ENCODE data around the gene ANKS1B. TPM values are rescaled to one million over a fixed set of nuclear protein-coding genes. Genes with fewer than 3 reads are reported as not detected.

ANKS1B gene
- total RNA-seq, 2 experiments from 2014 or later = 0.96 to 1.1 TPM

- CTCF ChIA-PET = no interaction called here
- DNase-seq (no peak), ATAC-seq (no peak)
- Mint-ChIP-seq H3K27ac (no peak overlapping the region), H3K27me3 (no peaks in the 10 kb centered on the region), H3K36me3 (no peaks in the 10 kb centered on the region), H3K4me3 (no peak overlapping the region), H3K4me1 (no peaks in the 10 kb centered on the region), H3K9me3 (ENCODE audit: low read depth) (peaks cover 3% of the 10 kb centered on the region)
Observed at GRCh38 chr12:99151744-99152143, 833.0 kb downstream of the ANKS1B start.

DNA sequence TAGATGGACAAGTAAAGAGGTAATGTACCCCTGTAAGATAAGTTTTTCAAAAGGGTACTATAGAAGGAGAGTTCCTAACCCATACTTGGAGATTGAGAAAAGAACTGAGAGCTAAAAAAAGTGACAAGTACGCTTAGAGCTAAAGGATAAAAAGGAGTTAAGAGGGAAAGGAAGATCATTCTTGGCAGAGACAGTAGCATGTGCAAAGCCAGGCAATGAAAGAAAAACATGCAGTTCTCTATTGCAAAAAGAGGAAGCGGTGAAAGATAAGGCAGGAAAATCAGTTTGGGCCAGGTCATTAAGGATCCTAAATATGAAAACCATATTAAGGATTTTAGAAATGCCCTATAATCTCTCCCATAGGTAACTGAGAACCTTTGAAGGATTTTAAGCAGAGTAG, 837.6 kb downstream of the ANKS1B start:
- CTCF ChIA-PET = no interaction called here
- ATAC-seq (no peak), DNase-seq (no peak)
- no peaks in the 10 kb centered on the region for H3K27me3 Mint-ChIP-seq
- H3K27ac Mint-ChIP-seq = no peak overlapping the region
- no peaks in the 10 kb centered on the region for H3K36me3 Mint-ChIP-seq
- H3K4me3 Mint-ChIP-seq = no peak overlapping the region
- no peaks in the 10 kb centered on the region for H3K9me3 Mint-ChIP-seq (ENCODE audit: low read depth)
- H3K4me1 Mint-ChIP-seq = no peaks in the 10 kb centered on the region

DNA sequence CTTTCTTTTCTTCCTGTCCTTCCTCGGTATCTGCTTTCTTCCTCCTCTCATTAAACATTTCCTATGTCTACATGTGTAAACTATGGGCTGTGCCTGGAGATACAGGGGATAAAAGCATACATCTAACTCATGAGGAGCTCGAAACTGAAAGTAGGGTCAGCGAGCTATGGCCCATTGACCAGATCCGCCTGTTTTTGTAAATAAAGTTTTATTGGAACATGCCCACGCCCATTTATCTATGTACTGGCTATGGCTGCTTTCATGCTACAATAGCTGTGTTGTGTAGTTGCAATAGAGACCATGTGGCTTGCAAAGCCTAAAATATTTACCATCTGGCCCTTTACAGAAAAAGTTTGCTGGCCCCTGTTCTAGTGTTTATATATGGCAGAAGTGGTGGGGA, 838.0 kb downstream of the ANKS1B start:
- DNase-seq = no peak
- Mint-ChIP-seq H3K27me3 (no peaks in the 10 kb centered on the region), H3K4me3 (no peak overlapping the region), H3K27ac (no peak overlapping the region), H3K9me3 (ENCODE audit: low read depth) (peaks cover 3% of the 10 kb centered on the region), H3K4me1 (no peaks in the 10 kb centered on the region), H3K36me3 (no peaks in the 10 kb centered on the region)
- no peak for ATAC-seq
- CTCF ChIA-PET = no interaction called here

- CTCF ChIA-PET = no interaction called here
- no peaks in the 10 kb centered on the region for H3K4me1 Mint-ChIP-seq
- DNase-seq (no peak), ATAC-seq (no peak)
- peaks cover 3% of the 10 kb centered on the region for H3K9me3 Mint-ChIP-seq (ENCODE audit: low read depth)
- H3K4me3 Mint-ChIP-seq = no peak overlapping the region
- H3K27ac Mint-ChIP-seq = no peak overlapping the region
- H3K36me3 Mint-ChIP-seq = no peaks in the 10 kb centered on the region
- no peaks in the 10 kb centered on the region for H3K27me3 Mint-ChIP-seq
Observed at GRCh38 chr12:99146185-99146584, 838.6 kb downstream of the ANKS1B start.

DNA sequence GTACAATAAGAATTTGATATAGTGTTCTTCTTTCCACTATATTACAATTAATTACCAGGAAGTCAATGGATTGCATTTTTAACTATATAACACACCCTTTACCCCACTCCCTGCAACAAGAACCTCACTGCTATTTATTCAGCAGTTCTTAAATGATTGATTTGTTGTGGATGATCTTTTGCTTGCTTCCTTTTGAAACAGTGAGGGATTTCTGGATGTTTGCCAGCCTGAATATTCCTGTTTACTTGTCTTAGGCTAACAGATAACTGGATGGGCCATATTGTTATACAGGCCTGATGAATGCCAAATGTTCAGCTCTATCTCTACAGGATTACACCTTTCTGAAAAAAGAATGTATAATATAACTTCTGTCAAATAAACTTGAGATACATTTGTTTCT, 842.1 kb downstream of the ANKS1B start:
- Mint-ChIP-seq H3K4me1 (no peaks in the 10 kb centered on the region), H3K36me3 (no peaks in the 10 kb centered on the region), H3K27me3 (no peaks in the 10 kb centered on the region), H3K4me3 (no peak overlapping the region), H3K27ac (no peak overlapping the region), H3K9me3 (ENCODE audit: low read depth) (peaks cover 5% of the 10 kb centered on the region)
- no peak for DNase-seq
- ATAC-seq = no peak
- CTCF ChIA-PET = no interaction called here

DNA sequence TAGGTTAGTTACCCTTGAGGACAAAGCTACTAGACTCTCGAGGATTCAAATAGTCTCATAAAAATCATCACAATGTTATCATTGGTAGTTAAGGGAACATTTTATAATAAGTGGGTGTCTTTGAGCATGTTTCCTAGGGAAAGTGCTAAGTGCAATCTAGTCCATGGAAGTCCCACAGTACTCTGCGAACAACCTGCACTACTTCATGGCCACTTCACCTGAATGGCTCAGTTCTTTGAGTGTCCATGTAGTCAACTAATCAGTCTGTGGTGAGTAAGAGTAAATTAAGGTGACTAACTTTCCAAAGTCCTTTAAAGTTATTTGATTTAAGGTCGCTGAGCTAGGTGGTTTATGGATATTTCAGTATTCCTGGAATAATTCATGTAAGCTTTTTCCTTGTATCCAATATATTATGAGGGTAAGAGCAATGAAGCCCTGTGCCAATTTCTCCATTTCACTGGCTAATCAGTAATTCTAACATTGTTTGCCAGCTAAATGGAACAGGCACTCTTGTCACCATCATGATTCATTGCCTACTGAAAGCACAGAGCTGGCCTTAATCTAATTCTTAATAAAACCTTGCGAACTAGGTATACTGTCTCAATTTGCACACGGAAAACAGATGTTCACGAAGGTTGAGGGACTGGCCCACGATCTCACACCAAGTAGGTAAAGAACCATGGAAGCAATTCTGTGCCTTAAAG, 844.6 kb downstream of the ANKS1B start:
- H3K36me3 Mint-ChIP-seq = no peaks in the 10 kb centered on the region
- DNase-seq (no peak), ATAC-seq (no peak)
- no peak overlapping the region for H3K27ac Mint-ChIP-seq
- no peaks in the 10 kb centered on the region for H3K4me1 Mint-ChIP-seq
- no peak overlapping the region for H3K4me3 Mint-ChIP-seq
- CTCF ChIA-PET = no interaction called here
- peaks cover 5% of the 10 kb centered on the region for H3K9me3 Mint-ChIP-seq (ENCODE audit: low read depth)
- H3K27me3 Mint-ChIP-seq = no peaks in the 10 kb centered on the region

- no peaks in the 10 kb centered on the region for H3K4me1 Mint-ChIP-seq
- no peak overlapping the region for H3K4me3 Mint-ChIP-seq
- DNase-seq (no peak), ATAC-seq (no peak)
- H3K27me3 Mint-ChIP-seq = no peaks in the 10 kb centered on the region
- H3K9me3 Mint-ChIP-seq (ENCODE audit: low read depth) = peaks cover 5% of the 10 kb centered on the region
- CTCF ChIA-PET = no interaction called here
- no peak overlapping the region for H3K27ac Mint-ChIP-seq
- H3K36me3 Mint-ChIP-seq = no peaks in the 10 kb centered on the region
Observed at GRCh38 chr12:99138393-99138792, 846.3 kb downstream of the ANKS1B start.

DNA sequence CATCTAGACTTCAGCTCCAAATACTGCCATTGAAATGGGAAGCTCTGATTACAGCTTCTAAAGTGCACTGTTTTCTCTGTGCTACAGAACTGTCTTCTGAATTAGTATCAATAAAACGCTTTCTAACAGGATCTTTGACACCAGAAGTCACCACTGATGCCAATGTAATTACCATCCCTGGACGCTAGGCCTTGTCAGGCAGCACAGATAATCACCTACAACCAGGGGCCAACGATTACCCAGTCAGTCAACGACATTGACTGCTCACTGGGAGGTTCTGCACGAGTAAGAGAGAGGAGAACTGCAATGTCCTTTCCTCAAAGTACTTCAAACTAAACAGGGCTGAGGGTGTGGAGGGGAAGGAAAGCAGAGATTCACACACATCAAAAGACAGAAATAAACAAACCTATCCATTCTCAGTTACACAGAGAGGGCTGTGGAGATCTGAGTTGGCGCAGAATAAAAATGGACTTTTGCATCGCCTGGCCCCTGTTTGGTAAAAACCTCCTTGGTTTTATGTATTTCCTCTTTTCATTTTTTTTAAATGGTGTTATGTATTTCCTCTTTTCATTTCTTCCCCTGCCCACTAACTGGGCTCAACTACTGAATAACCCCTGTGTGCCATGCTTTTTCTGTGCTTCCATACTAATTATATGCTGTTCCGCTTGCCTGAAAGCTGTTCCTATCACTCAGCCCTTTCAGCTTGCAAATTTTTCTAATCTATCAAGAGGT, 847.4 kb downstream of the ANKS1B start:
- no peak overlapping the region for H3K4me3 Mint-ChIP-seq
- CTCF ChIA-PET = no interaction called here
- no peaks in the 10 kb centered on the region for H3K4me1 Mint-ChIP-seq
- ATAC-seq (no peak), DNase-seq (no peak)
- H3K27me3 Mint-ChIP-seq = no peaks in the 10 kb centered on the region
- H3K36me3 Mint-ChIP-seq = no peaks in the 10 kb centered on the region
- H3K9me3 Mint-ChIP-seq (ENCODE audit: low read depth) = peaks cover 5% of the 10 kb centered on the region
- H3K27ac Mint-ChIP-seq = no peak overlapping the region

DNA sequence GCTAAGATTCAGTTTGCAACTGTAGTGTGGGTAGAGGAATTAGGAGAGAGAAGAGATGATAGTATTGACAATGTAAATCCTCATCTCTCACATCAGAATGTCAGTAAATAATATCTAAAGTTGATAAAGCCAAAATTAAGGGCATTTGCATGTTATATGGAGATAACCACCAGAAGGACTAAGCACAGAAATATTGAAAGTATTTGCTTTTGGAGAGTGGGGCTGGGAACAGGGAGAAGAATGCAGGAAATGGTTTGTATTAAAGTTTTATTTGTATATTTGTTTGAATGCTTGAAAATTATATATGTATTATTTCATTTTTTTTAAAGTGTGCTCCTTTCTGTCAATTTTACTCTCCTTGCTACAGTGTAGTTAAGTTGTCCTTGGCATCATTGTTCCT, 848.2 kb downstream of the ANKS1B start:
- DNase-seq (no peak), ATAC-seq (no peak)
- Mint-ChIP-seq H3K27ac (no peak overlapping the region), H3K27me3 (no peaks in the 10 kb centered on the region), H3K4me1 (no peaks in the 10 kb centered on the region), H3K4me3 (no peak overlapping the region), H3K36me3 (no peaks in the 10 kb centered on the region), H3K9me3 (ENCODE audit: low read depth) (peaks cover 3% of the 10 kb centered on the region)
- CTCF ChIA-PET = no interaction called here

GRCh38 chr12:99135376-99135775, 849.4 kb downstream of the ANKS1B start:
- no peaks in the 10 kb centered on the region for H3K4me1 Mint-ChIP-seq
- no peaks in the 10 kb centered on the region for H3K9me3 Mint-ChIP-seq (ENCODE audit: low read depth)
- CTCF ChIA-PET = no interaction called here
- ATAC-seq (no peak), DNase-seq (no peak)
- H3K27me3 Mint-ChIP-seq = no peaks in the 10 kb centered on the region
- no peaks in the 10 kb centered on the region for H3K36me3 Mint-ChIP-seq
- H3K27ac Mint-ChIP-seq = no peak overlapping the region
- no peak overlapping the region for H3K4me3 Mint-ChIP-seq

GRCh38 chr12:99133401-99133800, 851.3 kb downstream of the ANKS1B start:
- H3K36me3 Mint-ChIP-seq = no peaks in the 10 kb centered on the region
- CTCF ChIA-PET = no interaction called here
- H3K4me1 Mint-ChIP-seq = no peaks in the 10 kb centered on the region
- no peak overlapping the region for H3K27ac Mint-ChIP-seq
- no peaks in the 10 kb centered on the region for H3K27me3 Mint-ChIP-seq
- H3K9me3 Mint-ChIP-seq (ENCODE audit: low read depth) = no peaks in the 10 kb centered on the region
- no peak for ATAC-seq
- no peak overlapping the region for H3K4me3 Mint-ChIP-seq
- DNase-seq = no peak

- Mint-ChIP-seq H3K27me3 (no peaks in the 10 kb centered on the region), H3K4me3 (no peak overlapping the region), H3K36me3 (no peaks in the 10 kb centered on the region), H3K4me1 (no peaks in the 10 kb centered on the region), H3K27ac (no peak overlapping the region), H3K9me3 (ENCODE audit: low read depth) (no peaks in the 10 kb centered on the region)
- DNase-seq (no peak), ATAC-seq (no peak)
- CTCF ChIA-PET = no interaction called here
Observed at GRCh38 chr12:99131751-99132199, 853.0 kb downstream of the ANKS1B start.

DNA sequence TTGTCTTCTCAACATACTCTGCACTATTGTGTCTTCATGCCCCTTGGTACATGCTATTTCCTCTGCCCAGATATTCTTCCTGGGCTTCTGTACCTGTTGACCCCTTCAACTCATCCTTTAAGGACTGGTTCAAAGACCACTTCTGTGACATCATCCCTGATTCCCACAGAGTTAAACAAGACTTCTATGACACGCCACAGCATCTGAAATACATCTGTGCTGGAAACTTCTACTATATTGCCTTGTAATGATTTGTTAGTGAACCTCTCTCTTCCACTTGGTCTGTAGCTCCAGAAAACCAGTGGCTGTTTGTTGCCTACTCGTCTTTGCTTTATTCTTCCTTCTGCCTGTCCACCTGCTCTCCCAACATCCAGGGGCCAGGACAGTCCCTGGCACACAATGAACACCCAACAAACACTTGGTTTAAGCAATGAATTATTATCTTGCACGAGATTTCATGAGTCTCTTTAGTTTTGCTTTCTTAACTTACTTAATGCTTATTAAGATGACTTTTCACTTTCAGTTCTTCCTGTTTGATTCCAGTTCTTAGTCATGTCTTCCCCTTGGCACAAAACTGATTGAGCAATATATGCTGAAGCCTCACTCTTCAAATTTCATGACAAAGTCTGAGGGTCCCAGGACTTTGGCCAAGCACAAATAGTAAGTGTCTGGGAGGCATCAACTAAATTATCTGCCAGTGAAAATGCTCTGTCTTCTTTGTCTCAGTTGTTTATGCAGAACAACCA, 853.8 kb downstream of the ANKS1B start:
- no peak for ATAC-seq
- Mint-ChIP-seq H3K4me3 (no peak overlapping the region), H3K4me1 (no peaks in the 10 kb centered on the region), H3K27ac (no peak overlapping the region), H3K27me3 (no peaks in the 10 kb centered on the region), H3K36me3 (no peaks in the 10 kb centered on the region), H3K9me3 (ENCODE audit: low read depth) (no peaks in the 10 kb centered on the region)
- DNase-seq = no peak
- CTCF ChIA-PET = no interaction called here

- ATAC-seq (no peak), DNase-seq (no peak)
- Mint-ChIP-seq H3K4me3 (no peak overlapping the region), H3K36me3 (no peaks in the 10 kb centered on the region), H3K27me3 (no peaks in the 10 kb centered on the region), H3K9me3 (ENCODE audit: low read depth) (no peaks in the 10 kb centered on the region), H3K4me1 (no peaks in the 10 kb centered on the region), H3K27ac (no peak overlapping the region)
- CTCF ChIA-PET = no interaction called here
Observed at GRCh38 chr12:99128246-99128802, 856.4 kb downstream of the ANKS1B start.

All from activated CD8-positive, alpha-beta memory T cell treated with anti-CD3 and anti-CD28 coated beads, Interleukin-2, amount 10 ng/mL, durations not matched to agents 7 days and 5 days (primary cell).